GM21367 (cell line): ENCODE data around the gene HMOX1.
"Not testable (repeated sequence)": the region's sequence is repeated elsewhere in the genome, so short reads cannot be mapped to it uniquely, and the experiment has no call there.

Experiments
- ATAC-seq: cut with Tn5 transposase; IDR thresholded peaks from one replicate; pipeline ENCODE4 v1.9.1; 2021; ENCODE audit not compliant: unreplicated experiment

HMOX1 gene

DNA sequence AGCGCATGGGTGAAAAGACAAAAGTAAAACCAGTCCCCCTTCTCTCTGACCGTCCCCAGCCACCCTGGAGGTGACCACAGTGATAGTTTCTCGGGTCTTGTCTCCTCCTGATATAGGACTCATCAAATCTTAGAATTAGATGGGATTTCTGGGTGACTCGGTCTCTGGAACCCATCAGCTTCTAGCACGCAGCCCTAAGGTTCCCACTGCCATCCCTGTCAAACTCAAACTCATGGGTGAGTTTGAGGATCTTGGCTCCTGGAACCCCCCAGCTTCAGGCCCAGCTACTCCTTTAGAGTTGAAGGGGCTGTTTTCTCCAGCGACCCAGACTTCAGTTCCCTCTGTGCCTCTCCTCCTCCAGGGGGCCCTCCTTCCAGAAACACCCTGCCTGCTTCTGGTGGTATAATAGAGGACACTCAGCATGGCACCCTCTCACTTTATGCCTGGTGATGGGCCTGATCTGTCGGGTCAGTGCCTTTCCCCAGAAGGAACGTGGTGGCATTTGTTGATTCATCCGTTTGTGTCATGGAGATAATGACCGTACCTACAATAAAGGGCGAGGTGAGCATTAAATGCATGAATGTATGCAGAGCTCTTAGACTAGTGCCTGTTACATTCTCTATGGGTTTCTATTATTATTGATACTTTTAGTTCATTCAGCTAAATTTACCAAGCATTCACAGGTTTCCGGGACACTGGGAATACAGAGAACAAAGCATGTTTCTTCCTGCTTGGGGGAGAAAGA is 50.8 kb downstream of the HMOX1 start:
- no peak for ATAC-seq

DNA sequence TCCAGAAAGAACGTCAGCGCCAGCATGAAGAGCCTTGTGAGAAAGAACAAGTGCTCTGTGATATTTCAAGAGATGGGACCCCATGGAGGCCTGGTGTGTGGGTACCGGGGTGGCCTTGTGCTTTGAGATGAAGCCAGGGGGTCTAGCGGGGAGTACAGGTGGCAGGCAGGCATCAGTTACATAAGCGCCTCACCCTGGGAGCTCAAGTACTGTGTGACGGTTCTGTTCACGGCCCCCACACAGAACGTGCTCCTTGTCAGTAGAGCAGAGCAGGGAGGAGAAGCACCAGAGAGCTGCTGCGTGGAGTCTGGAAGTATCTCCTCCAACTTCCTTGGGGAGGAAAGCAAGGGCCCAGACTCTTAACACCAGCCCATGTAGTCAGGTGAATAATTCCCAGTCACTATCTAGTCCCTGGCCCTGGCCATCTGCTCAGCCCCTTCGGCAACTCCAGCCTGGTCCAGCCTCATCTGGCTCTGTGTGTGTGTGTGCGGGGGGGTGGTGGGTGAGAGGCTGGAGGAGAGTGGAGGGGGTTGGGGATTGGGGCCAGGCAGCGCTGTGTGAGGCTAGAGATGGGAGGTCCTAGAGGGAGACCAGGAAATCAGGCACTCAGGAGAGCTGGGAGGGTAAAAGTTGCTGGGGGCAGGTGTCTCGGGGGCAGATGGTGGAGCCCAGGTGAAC is 51.5 kb downstream of the HMOX1 start:
- no peak for ATAC-seq

DNA sequence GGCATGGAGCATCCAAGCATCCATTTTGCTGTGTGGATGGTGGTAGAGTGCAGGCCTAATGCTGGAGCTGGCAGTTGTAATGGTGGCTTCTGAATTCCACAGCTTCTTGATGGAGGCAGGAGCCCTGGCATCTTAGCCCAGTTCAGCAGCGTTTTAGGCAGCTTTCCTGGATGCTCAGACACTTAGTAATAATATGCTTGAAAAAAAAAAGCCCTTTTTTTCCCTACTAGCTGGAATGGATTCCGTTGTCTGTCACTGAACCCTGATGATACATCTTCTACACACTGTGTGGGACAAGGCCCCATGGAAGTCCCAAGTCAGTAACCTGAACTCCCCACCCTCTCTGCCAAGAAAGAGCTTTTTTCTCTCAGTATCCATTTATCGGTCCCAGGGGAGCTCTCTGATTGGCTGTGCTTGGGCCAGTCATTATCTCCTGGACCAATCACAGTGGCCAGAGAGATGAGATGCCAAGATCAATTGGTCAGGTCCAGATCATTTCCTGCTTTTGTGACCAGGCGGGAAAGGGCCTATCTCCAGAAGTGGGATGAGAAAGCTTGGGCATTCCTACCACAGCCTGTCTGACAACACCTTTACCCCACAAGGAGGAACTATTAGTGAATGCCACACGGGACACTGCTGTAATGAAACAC is 53.3 kb downstream of the HMOX1 start:
- ATAC-seq: no peak

DNA sequence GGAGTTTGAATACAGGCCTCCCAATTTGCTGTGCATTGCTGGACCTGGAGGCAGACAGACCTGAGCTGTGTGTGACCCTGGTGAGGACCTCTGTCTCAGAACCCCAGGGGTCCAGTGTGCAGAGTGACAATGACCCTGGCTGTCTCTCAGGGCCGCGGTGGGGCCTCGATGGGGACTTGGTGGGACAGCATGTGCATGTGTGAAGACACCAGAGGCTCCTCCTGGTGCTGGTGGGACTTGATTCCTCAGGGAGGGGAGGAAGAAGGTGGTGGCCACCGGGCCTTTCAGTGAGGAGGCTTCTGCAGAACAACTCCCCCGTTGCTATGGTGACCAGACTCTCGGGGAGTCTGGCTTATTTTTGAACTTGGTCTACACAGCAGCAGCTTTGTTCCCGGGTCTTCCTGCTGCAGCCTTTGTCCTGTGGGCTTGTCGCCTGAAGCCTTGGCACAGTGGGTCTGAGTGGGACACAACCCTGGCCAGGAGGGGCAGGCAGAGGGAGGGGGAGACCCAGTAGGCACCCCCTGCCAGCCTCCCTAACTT is 54.4 kb downstream of the HMOX1 start:
- no peak for ATAC-seq

DNA sequence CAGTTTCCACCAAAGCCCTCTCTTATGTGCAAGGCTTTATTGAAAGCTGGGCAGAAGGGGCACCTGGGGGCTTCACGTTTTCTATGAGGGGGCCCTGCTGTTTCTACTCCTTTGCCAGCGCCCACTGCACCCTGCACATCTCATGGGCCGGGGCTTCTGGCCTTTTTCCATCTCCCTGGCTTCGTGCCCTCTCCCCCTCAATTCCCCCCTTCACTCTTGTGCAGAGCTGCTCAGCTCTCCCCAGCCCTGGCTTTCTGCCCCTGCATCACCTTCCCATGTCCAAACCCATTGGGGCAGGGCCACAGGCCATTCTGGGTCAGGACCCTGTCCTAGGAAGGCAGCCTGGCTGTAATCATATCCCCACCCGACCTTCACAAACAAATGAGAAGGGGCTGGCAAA is 55.5 kb downstream of the HMOX1 start:
- ATAC-seq: no peak

DNA sequence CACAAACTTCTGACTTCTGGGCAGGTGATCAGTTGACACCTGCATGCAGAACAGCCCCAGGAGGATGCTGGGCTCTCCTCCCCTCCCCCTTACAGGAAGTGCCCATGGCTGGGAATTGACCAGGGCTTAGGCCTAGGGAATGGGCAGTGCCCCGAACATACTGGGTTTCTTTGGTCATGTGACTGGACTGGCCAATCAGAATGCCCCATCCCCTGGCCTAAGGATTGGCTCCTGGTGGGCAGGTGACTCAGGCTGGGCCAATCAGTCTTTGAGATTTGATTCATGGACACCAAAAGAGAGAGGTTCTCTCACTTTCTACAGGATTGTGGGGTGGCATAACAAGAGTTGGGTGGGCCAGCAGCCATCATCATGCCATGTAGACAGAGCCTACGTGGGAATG is 56.2 kb downstream of the HMOX1 start:
- no peak for ATAC-seq

DNA sequence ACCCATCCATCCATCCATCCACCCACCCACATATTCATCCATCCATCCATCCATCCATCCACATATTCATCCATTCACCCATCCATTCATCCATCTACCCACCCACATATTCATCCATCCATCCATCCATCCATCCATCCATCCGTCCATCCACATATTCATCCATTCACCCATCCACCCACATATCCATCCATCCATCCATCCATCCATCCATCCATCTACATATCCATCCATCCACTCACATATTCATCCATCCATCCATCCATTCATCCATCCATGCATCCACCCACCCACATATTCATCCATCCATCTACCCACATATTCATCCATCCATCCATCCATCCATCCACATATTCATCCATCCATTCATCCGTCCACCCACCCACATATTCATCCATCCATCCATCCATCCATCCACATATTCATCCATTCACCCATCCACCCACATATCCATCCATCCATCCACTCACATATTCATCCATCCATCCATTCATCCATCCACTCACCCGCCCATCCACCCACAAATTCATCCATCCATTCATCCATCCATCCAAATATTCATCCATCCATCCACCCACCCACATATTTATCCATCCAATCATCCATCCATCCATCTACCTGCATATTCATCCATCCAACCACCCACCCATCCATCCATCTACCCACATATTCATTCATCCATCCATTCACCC is 57.9 kb downstream of the HMOX1 start:
- ATAC-seq: not testable (repeated sequence)

DNA sequence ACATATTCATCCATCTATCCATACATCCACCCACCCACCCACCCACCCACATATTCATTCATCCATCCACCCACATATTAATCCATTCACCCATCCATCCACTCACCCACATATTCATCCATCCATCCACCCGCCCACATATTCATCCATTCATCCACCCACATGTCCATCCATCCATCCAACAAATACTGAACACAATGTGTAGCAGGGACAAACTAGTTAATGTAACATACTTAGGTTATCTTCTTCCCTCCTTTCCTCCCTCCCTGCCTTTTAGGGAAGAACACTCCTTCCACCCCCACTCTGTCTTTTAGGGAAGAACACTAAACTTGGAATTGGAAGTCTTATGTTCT is 58.4 kb downstream of the HMOX1 start:
- ATAC-seq: no peak

DNA sequence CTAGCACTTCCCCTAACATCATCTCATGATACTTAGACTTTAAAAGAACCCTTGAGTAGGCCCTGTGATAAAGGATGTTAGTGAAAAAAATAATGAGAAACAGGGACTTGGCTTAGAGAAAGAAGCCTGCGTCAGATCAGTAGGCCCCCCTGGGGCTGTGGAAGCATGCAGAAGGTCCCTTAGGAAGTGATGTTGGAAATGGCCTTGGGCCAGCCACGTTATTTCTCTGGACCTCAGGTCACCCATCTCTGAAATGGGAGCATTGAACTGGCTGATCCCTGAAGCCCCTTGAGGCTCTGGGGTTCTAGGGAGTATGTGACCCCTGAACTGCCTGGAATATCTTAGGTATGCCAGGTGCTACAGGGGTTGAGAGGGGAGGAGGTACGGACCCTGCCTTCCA is 59.2 kb downstream of the HMOX1 start:
- no peak for ATAC-seq

DNA sequence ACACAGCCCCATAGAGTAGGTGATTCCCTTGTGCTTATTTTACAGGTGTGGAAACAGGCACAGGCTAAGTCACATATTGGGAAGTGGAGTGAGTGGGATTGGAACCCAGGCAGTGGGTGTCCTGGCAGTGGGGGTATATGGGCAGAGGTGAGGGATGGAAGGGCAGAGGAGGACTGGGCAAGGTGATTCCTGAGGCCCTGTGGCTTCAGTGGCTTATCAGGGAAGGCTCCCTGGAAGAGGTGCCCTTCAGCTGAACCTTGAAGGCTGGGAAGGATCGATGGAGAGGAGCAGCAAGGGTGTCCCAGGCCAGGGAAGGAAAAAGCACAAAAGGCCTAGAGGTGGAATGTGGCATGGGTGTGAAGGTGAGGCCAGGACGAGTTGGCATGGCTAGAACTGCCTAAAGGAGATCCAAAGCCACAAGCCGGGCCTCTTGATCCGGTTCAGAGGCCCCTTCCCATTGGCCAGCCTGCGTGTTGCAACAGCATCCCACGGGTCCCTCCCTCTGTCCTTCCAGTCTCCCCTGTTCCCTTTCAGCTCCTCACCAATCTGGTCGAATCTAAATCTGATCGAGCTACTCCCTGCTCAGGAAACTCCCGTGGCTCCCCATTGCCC is 60.7 kb downstream of the HMOX1 start:
- ATAC-seq: no peak

DNA sequence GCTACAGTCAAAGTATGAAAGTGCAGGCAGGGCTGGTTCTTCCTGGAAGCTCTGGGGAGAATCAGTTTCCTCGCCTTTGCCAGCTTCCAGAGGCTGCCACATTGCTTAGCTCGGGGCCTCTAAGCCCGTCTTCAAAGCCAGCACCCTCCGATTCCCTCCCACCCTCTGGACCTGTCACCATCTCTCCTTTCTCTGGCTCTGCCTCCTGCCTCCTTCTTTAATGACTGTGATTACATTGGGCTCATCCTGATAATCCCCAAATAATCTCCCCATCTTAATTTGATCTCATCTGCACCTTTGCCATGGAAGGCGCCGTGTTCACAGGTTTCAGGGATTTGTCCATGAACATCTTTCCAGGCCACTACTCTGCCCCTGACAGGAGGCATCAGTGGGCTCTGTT is 61.6 kb downstream of the HMOX1 start:
- ATAC-seq: no peak

DNA sequence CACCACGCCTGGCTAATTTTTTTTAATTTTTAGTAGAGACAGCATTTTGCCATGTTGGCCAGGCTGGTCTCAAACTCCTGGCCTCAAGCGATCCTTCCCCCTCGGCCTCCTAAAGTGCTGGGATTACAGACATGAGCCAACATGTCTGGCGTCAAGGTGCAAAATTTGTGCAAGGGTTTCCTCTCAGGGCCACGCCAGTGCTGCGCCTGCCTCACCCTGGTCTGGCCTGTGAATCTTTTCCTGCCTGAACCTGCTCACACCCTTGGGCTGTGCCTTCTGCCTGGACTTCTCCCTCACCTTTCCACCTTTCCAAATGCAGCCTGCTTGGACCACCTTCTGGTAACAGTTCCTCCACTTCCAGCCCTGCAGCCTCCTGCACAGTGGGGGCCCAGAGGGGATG is 62.4 kb downstream of the HMOX1 start:
- no peak for ATAC-seq
